SK-N-SH (cell line): ENCODE data around the gene ARL4D.

ENCODE experiments used
- TF ChIP-seq, protein P1 (sequence below): fragments of 200-600 bp; sonication (generic); IDR thresholded peaks from 2 replicates; pipeline ENCODE4 v1.6.1; 2017; ENCODE audit warnings: antibody characterized with exemption, mild to moderate bottlenecking, moderate library complexity
- TF ChIP-seq, protein P2 (sequence below): IDR thresholded peaks from 2 replicates; pipeline ENCODE4 v1.4.0; 2012; ENCODE audit warnings: low read depth, borderline replicate concordance

DNA sequence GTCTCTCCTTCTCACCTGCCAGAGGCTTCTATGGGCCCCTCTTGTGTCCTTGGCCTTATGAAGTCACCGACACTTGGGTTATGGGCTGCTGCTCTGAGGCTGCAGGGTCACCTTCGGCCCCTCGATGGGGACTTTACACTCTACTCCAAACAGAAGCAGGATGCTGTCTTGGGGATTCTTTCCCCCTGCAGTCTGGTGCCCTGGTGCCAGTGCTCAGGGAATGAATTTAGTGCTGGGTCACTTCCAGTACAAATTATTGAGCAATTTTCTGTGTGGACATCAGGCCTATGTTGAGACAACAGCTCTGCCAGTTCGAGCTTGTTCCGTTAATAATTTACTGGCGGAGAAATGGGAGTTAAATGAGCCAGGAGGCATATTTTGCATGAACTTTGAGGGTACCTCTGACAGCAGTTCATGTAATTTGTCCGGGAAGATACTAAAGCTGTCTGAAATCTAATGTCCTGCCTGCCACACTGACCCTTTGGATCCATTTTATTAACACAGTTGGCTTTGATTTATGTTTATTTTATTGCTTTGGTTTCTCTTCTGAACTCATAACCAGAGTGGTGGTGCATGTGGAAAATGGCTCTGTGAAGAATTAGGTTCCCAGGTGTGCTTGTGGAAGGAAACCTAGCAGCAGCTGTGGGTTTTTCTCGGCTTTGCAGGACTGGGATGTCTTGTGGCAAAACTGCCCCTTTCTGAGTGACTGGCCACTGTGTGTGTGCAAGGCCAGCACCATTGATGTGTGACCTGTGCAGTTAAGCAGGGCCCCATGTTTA is 50.9 kb downstream of the ARL4D start:
- TF ChIP-seq, protein P1, sequence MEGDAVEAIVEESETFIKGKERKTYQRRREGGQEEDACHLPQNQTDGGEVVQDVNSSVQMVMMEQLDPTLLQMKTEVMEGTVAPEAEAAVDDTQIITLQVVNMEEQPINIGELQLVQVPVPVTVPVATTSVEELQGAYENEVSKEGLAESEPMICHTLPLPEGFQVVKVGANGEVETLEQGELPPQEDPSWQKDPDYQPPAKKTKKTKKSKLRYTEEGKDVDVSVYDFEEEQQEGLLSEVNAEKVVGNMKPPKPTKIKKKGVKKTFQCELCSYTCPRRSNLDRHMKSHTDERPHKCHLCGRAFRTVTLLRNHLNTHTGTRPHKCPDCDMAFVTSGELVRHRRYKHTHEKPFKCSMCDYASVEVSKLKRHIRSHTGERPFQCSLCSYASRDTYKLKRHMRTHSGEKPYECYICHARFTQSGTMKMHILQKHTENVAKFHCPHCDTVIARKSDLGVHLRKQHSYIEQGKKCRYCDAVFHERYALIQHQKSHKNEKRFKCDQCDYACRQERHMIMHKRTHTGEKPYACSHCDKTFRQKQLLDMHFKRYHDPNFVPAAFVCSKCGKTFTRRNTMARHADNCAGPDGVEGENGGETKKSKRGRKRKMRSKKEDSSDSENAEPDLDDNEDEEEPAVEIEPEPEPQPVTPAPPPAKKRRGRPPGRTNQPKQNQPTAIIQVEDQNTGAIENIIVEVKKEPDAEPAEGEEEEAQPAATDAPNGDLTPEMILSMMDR, result no peak
- TF ChIP-seq, protein P2, sequence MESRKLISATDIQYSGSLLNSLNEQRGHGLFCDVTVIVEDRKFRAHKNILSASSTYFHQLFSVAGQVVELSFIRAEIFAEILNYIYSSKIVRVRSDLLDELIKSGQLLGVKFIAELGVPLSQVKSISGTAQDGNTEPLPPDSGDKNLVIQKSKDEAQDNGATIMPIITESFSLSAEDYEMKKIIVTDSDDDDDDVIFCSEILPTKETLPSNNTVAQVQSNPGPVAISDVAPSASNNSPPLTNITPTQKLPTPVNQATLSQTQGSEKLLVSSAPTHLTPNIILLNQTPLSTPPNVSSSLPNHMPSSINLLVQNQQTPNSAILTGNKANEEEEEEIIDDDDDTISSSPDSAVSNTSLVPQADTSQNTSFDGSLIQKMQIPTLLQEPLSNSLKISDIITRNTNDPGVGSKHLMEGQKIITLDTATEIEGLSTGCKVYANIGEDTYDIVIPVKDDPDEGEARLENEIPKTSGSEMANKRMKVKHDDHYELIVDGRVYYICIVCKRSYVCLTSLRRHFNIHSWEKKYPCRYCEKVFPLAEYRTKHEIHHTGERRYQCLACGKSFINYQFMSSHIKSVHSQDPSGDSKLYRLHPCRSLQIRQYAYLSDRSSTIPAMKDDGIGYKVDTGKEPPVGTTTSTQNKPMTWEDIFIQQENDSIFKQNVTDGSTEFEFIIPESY, result no peak
